Stimulated activated CD8-positive, alpha-beta memory T cell treated with anti-CD3 and anti-CD28 coated beads, Interleukin-7, amount 100 ng/mL, for 48 hours (primary cell): ENCODE measurements around the gene WDR37.
"Not testable (repeated sequence)": the region's sequence is repeated elsewhere in the genome, so short reads cannot be mapped to it uniquely, and the experiment has no call there.

Experiments
- DNase-seq, 2 donors: peaks; one replicate each; pipeline ENCODE4 v3.0.0-alpha.2; 2020; ENCODE audit warnings: low read depth in 1 of 2; ENCODE audit errors: extremely low read depth in 1 of 2

Gene WDR37

GRCh38 chr10:1102831-1103230 lies 46.6 kb downstream of the WDR37 start:
- no peak for DNase-seq

- DNase-seq, result no peak
Measured at GRCh38 chr10:1103551-1103950, 47.4 kb downstream of the WDR37 start.

- DNase-seq, result no peak
Measured at GRCh38 chr10:1104971-1105370, 48.8 kb downstream of the WDR37 start.

GRCh38 chr10:1107004-1107403 lies 50.8 kb downstream of the WDR37 start:
- DNase-seq, result no peak

- no peak for DNase-seq
Measured at GRCh38 chr10:1107679-1108078, 51.5 kb downstream of the WDR37 start.

GRCh38 chr10:1109795-1110673 lies 53.8 kb downstream of the WDR37 start:
- peak; percentile 52 to 66 for DNase-seq

GRCh38 chr10:1110674-1111119 lies 54.5 kb downstream of the WDR37 start:
- DNase-seq, result no peak

GRCh38 chr10:1114315-1114714 lies 58.1 kb downstream of the WDR37 start:
- no peak for DNase-seq

GRCh38 chr10:1114719-1115606 lies 58.8 kb downstream of the WDR37 start:
- DNase-seq, result no peak

- DNase-seq, result no peak
Measured at GRCh38 chr10:1115607-1115955, 59.4 kb downstream of the WDR37 start.

- DNase-seq, result no peak
Measured at GRCh38 chr10:1116051-1116450, 59.9 kb downstream of the WDR37 start.

- no peak for DNase-seq
Measured at GRCh38 chr10:1116696-1117280, 60.6 kb downstream of the WDR37 start.

GRCh38 chr10:1117651-1118050 lies 61.5 kb downstream of the WDR37 start:
- no peak for DNase-seq

GRCh38 chr10:1118318-1118717 lies 62.1 kb downstream of the WDR37 start:
- DNase-seq, result not testable (repeated sequence)

- DNase-seq, result no peak
Measured at GRCh38 chr10:1119027-1119426, 62.8 kb downstream of the WDR37 start.

GRCh38 chr10:1119501-1119900 lies 63.3 kb downstream of the WDR37 start:
- no peak for DNase-seq

- no peak for DNase-seq
Measured at GRCh38 chr10:1120306-1120705, 64.1 kb downstream of the WDR37 start.

- DNase-seq, result no peak
Measured at GRCh38 chr10:1120801-1121211, 64.6 kb downstream of the WDR37 start.

- no peak for DNase-seq
Measured at GRCh38 chr10:1121271-1121970, 65.2 kb downstream of the WDR37 start.

- DNase-seq, result no peak
Measured at GRCh38 chr10:1122349-1122748, 66.2 kb downstream of the WDR37 start.

GRCh38 chr10:1123198-1123597 lies 67.0 kb downstream of the WDR37 start:
- DNase-seq, result no peak
